H54 (cell line): ENCODE data around the gene CRIP2.

Experiments
- DNase-seq: peaks from one replicate; pipeline ENCODE4 v3.0.0; 2011; ENCODE audit warnings: low spot score, mixed read lengths; ENCODE audit not compliant: insufficient read length
- FAIRE-seq: peaks from 3 replicates; lab custom pipeline; 2011; peaks lifted over from hg19 to GRCh38; lab: Jason Lieb, UNC
- POLR2A ChIP-seq: IDR thresholded peaks from 2 replicates; pipeline ENCODE4 v1.6.1; 2011; ENCODE audit warnings: low read depth, mild to moderate bottlenecking, low read length

CRIP2 gene

GRCh38 chr14:105471823-105472485 lies 2.7 kb upstream of the CRIP2 start:
- DNase-seq (no peak), FAIRE-seq (no peak)
- no peak for TF ChIP-seq POLR2A

- DNase-seq (no peak), FAIRE-seq (no peak)
- no peak for TF ChIP-seq POLR2A
These were observed 2.1 kb upstream of the CRIP2 start for GRCh38 chr14:105472486-105472991.

GRCh38 chr14:105473033-105473676 lies 1.5 kb upstream of the CRIP2 start:
- DNase-seq = peak; percentile 72
- TF ChIP-seq POLR2A = no peak
- FAIRE-seq = no peak

- FAIRE-seq = peak; percentile 55
- peak; percentile 99 for DNase-seq
These were observed 741 bp upstream of the CRIP2 start for GRCh38 chr14:105473677-105474482.

GRCh38 chr14:105475269-105476096 lies 862 bp downstream of the CRIP2 start:
- TF ChIP-seq POLR2A = no peak
- FAIRE-seq (no peak), DNase-seq (peak; percentile 73)

More at GRCh38 chr14:105473677-105474482, 741 bp upstream of the CRIP2 start:
- TF ChIP-seq POLR2A = no peak

- FAIRE-seq (no peak), DNase-seq (no peak)
- TF ChIP-seq POLR2A = no peak
These were observed 1.6 kb downstream of the CRIP2 start for GRCh38 chr14:105476097-105476830.

GRCh38 chr14:105476831-105477659 lies 2.4 kb downstream of the CRIP2 start:
- DNase-seq (no peak), FAIRE-seq (no peak)
- no peak for TF ChIP-seq POLR2A

- TF ChIP-seq POLR2A = no peak
- FAIRE-seq = no peak
- no peak for DNase-seq
These were observed 3.2 kb downstream of the CRIP2 start for GRCh38 chr14:105477660-105478397.

- no peak for DNase-seq
- no peak for FAIRE-seq
- no peak for TF ChIP-seq POLR2A
These were observed 4.0 kb downstream of the CRIP2 start for GRCh38 chr14:105478398-105479251.

GRCh38 chr14:105479431-105480158 lies 5.0 kb downstream of the CRIP2 start:
- TF ChIP-seq POLR2A = no peak
- no peak for FAIRE-seq
- DNase-seq = no peak
